GM18498 (cell line): Measurements from ENCODE around the gene SRSF6.
"Not testable (repeated sequence)": the region's sequence is repeated elsewhere in the genome, so short reads cannot be mapped to it uniquely, and the experiment has no call there.

Experiments
- ATAC-seq: cut with Tn5 transposase; IDR thresholded peaks from one replicate; pipeline ENCODE4 v1.9.1; 2021; ENCODE audit warnings: mild to moderate bottlenecking, moderate library complexity; ENCODE audit not compliant: unreplicated experiment

Gene SRSF6

GRCh38 chr20:43448748-43449535 lies 8.8 kb upstream of the SRSF6 start:
- no peak for ATAC-seq

GRCh38 chr20:43450841-43451799 lies 6.6 kb upstream of the SRSF6 start:
- no peak for ATAC-seq

- no peak for ATAC-seq
These were observed 5.1 kb upstream of the SRSF6 start for GRCh38 chr20:43452404-43453126.

- not testable (repeated sequence) for ATAC-seq
These were observed 1.4 kb upstream of the SRSF6 start for GRCh38 chr20:43456252-43456651.

- ATAC-seq = peak; percentile 81
These were observed 672 bp upstream of the SRSF6 start for GRCh38 chr20:43456809-43457639.

- no peak for ATAC-seq
These were observed 777 bp downstream of the SRSF6 start for GRCh38 chr20:43458422-43458924.

- no peak for ATAC-seq
These were observed 1.6 kb downstream of the SRSF6 start for GRCh38 chr20:43459022-43459942.

GRCh38 chr20:43460172-43460829 lies 2.6 kb downstream of the SRSF6 start:
- ATAC-seq = no peak

- ATAC-seq = no peak
These were observed 3.1 kb downstream of the SRSF6 start for GRCh38 chr20:43460830-43461200.

- no peak for ATAC-seq
These were observed 4.4 kb downstream of the SRSF6 start for GRCh38 chr20:43461894-43462659.

- ATAC-seq = no peak
These were observed 5.2 kb downstream of the SRSF6 start for GRCh38 chr20:43462660-43463526.

GRCh38 chr20:43463527-43464218 lies 6.0 kb downstream of the SRSF6 start:
- no peak for ATAC-seq

- no peak for ATAC-seq
These were observed 6.6 kb downstream of the SRSF6 start for GRCh38 chr20:43464219-43464790.

- ATAC-seq = no peak
These were observed 7.9 kb downstream of the SRSF6 start for GRCh38 chr20:43465625-43465943.

GRCh38 chr20:43467589-43467988 lies 9.9 kb downstream of the SRSF6 start:
- no peak for ATAC-seq
